ENCODE measurements around the gene HNRNPF. TPM values are rescaled to one million over a fixed set of nuclear protein-coding genes. Genes with fewer than 3 reads are reported as not detected.

Gene HNRNPF
- total and polyA plus RNA-seq, 12 donors, result 48.7 to 207 (median 139) TPM

GRCh38 chr10:43420369-43421200 is 11.6 kb upstream of the HNRNPF start:
- intact Hi-C loops (cut with DNase I), result no loop called here
- Histone ChIP-seq H3K9me3 (replicated peaks in 1 of 3) (no peaks in the 10 kb centered on the region), H3K4me3 (peak overlapping the region; percentile 6 to 84 (median 27)), H3K27ac (peak overlapping the region; percentile 94 to 99 (median 98)), H3K36me3 (replicated peaks in 1 of 2) (no peaks in the 10 kb centered on the region), H3K27me3 (no peaks in the 10 kb centered on the region), H3K4me1 (replicated peaks in 1 of 2) (peaks cover 5 to 8% of the 10 kb centered on the region in 2 donors)
- peak; percentile 83 to 95 (median 91) for DNase-seq
- peak; percentile 80 to 89 for TF ChIP-seq POLR2A (IDR thresholded peaks at IDR 0.05)
- peak in 1 of 6 experiments; percentile 9 for TF ChIP-seq CTCF (IDR thresholded peaks at IDR 0.05)
- 0 to 1% (median 0%) methylated on average over 11 to 63 of the region's 63 CpGs for WGBS, 4 donors

GRCh38 chr10:43419997-43420368 is 11.0 kb upstream of the HNRNPF start:
- Histone ChIP-seq H3K27me3 (no peaks in the 10 kb centered on the region), H3K36me3 (replicated peaks in 1 of 2) (no peaks in the 10 kb centered on the region), H3K9me3 (replicated peaks in 1 of 3) (no peaks in the 10 kb centered on the region), H3K4me1 (replicated peaks in 1 of 2) (peaks cover 5 to 8% of the 10 kb centered on the region in 2 donors), H3K27ac (peak overlapping the region; percentile 94 to 99 (median 98)), H3K4me3 (peak overlapping the region; percentile 6 to 84 (median 24))
- TF ChIP-seq CTCF (IDR thresholded peaks at IDR 0.05) (no peak), POLR2A (IDR thresholded peaks at IDR 0.05) (no peak)
- DNase-seq, result no peak
- intact Hi-C loops (cut with DNase I), result no loop called here
- WGBS, 4 donors, result 49 to 58% (median 52%) methylated on average over 18 of the region's 18 CpGs

- WGBS, 4 donors, result 69 to 76% (median 73%) methylated on average over 14 of the region's 14 CpGs
- no peak overlapping the region for H3K4me3 ChIP-seq
- no peak for DNase-seq
- no peaks in the 10 kb centered on the region for H3K9me3 ChIP-seq (replicated peaks in 1 of 3)
- peak overlapping the region in 1 of 5 donors; percentile 29 for H3K27ac ChIP-seq
- peaks cover 5 to 8% of the 10 kb centered on the region in 2 donors for H3K4me1 ChIP-seq (replicated peaks in 1 of 2)
- H3K27me3 ChIP-seq, result no peaks in the 10 kb centered on the region
- intact Hi-C loops (cut with DNase I), result no loop called here
- TF ChIP-seq POLR2A (IDR thresholded peaks at IDR 0.05) (no peak), CTCF (IDR thresholded peaks at IDR 0.05) (no peak)
- no peaks in the 10 kb centered on the region for H3K36me3 ChIP-seq (replicated peaks in 1 of 2)
Measured at GRCh38 chr10:43417950-43418768, 9.2 kb upstream of the HNRNPF start.

- DNase-seq, result no peak
- Histone ChIP-seq H3K36me3 (replicated peaks in 1 of 2) (no peaks in the 10 kb centered on the region), H3K27ac (no peak overlapping the region), H3K9me3 (replicated peaks in 1 of 3) (no peaks in the 10 kb centered on the region), H3K4me3 (no peak overlapping the region), H3K27me3 (no peaks in the 10 kb centered on the region), H3K4me1 (replicated peaks in 1 of 2) (peaks cover 0 to 5% of the 10 kb centered on the region in 2 donors)
- no peak for TF ChIP-seq POLR2A (IDR thresholded peaks at IDR 0.05)
- no peak for TF ChIP-seq CTCF (IDR thresholded peaks at IDR 0.05)
- 86 to 94% (median 89%) methylated on average over 10 of the region's 10 CpGs for WGBS, 4 donors
- intact Hi-C loops (cut with DNase I), result no loop called here
Measured at GRCh38 chr10:43415544-43415943, 6.6 kb upstream of the HNRNPF start.
